ENCODE measurements around the gene SLF2.

The SLF2 gene

DNA sequence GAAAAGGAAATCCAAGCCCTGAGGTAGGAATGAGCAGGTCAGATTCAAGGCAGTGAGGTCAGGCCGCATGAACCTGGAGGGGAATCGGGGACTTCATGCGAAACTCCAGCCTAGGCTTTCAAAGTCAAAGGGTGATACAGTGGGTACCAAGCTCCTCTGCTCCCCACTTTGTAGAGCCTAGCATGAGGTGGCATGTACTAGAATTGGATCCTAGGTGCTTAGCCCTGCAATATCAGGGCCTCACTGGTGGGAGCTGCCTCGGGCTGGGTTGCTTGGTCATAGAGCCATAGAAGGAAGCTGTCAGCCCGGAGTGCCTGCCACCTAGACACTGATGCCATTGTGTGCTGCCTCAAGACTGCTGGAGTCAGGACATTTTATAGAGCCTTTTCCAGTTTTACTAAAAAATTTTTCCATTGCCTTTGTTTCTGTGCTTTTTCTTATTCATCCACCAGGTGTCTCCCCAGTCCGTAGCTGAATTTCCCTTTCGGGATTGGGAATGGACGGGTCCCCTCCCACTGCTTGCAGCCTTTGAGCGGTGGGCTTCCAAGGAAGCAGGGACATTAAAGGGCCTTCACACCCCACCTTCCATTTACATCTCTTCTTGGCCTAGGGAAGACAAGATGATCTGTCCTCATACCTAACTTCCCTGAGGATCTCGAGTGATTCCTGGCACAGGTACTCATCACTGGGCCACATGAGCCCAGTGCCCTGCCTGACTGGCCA lies 81.4 kb downstream of the SLF2 start:
- no peaks in the 10 kb centered on the region for H3K36me3 ChIP-seq
- H3K27ac ChIP-seq: no peak overlapping the region
- peaks cover 22 to 25% of the 10 kb centered on the region in 2 experiments for H3K4me1 ChIP-seq (ENCODE audit: control insufficient read depth in 1 of 2, insufficient read depth in 1 of 2, low read depth in 1 of 2, low read length in 1 of 2)
- TF ChIP-seq, protein P1, sequence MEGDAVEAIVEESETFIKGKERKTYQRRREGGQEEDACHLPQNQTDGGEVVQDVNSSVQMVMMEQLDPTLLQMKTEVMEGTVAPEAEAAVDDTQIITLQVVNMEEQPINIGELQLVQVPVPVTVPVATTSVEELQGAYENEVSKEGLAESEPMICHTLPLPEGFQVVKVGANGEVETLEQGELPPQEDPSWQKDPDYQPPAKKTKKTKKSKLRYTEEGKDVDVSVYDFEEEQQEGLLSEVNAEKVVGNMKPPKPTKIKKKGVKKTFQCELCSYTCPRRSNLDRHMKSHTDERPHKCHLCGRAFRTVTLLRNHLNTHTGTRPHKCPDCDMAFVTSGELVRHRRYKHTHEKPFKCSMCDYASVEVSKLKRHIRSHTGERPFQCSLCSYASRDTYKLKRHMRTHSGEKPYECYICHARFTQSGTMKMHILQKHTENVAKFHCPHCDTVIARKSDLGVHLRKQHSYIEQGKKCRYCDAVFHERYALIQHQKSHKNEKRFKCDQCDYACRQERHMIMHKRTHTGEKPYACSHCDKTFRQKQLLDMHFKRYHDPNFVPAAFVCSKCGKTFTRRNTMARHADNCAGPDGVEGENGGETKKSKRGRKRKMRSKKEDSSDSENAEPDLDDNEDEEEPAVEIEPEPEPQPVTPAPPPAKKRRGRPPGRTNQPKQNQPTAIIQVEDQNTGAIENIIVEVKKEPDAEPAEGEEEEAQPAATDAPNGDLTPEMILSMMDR (IDR thresholded peaks at IDR 0.05): no peak
- H3K9me3 ChIP-seq: no peaks in the 10 kb centered on the region
- no peak overlapping the region for H3K4me3 ChIP-seq (ENCODE audit: low read depth in 1 of 2, low read length in 1 of 2)
- H3K27me3 ChIP-seq: no peaks in the 10 kb centered on the region

DNA sequence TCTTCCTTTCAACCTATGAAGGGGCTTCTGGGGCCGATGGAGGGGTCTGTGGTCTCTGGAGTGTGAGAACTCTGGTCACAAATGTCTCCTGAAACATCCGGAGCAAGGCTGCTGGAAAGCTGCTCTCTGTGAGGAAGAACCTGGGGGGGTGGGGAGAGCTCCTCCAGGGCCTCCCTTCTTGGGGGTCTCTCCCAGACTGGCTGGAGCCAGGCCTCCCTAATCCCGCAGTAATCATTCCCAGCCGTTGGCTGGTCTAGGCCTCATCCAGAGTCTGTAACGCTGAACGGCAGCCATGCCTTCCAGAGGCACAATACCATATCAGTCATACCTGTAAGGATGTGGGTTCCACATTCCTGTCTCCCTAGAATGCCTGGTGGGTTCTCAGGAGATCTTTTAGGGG lies 82.4 kb downstream of the SLF2 start:
- Histone ChIP-seq H3K27ac (no peak overlapping the region), H3K4me1 (ENCODE audit: control insufficient read depth in 1 of 2, insufficient read depth in 1 of 2, low read depth in 1 of 2, low read length in 1 of 2) (peaks cover 27 to 32% of the 10 kb centered on the region in 2 experiments), H3K36me3 (no peaks in the 10 kb centered on the region), H3K27me3 (no peaks in the 10 kb centered on the region), H3K9me3 (no peaks in the 10 kb centered on the region), H3K4me3 (ENCODE audit: low read depth in 1 of 2, low read length in 1 of 2) (no peak overlapping the region)
- TF ChIP-seq, protein P1 (IDR thresholded peaks at IDR 0.05): no peak

DNA sequence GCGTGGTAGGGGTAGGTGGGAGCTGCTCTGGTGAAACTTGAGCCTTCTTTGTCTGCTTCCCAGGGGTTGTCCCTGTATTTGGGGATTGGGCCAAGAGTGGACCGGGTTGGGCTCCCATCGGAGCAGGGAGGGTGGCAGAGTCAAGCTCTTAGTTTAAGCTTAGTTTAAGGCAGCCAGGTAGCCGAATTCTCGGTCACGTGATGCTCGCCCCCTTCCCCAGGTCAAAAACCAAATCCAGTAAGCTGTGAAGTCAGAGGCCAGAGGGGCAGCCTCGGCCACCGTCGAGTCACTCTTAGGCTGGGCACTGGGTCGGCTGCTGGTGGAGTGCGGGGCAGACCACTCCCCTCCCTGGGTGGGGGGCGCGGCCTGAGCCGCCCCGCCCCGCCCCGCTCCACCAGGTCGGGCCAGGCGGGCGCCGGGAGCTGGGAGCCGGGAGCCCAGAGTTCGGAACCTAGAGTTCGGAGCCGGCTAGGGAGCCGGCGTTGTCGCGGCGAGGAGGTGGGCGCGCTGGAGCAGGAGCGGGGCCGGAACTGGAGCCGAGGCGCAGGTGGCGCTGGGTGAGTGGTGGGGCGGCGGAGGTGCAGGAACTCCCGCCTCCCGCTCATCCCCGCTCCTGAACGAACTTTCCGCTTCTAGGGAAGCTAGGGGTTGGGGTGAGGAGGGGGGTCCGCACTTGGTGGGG lies 84.1 kb downstream of the SLF2 start:
- Histone ChIP-seq H3K4me3 (ENCODE audit: low read depth in 1 of 2, low read length in 1 of 2) (peak overlapping the region; percentile 91 to 94), H3K9me3 (no peaks in the 10 kb centered on the region), H3K27ac (peak overlapping the region; percentile 46), H3K36me3 (no peaks in the 10 kb centered on the region), H3K4me1 (ENCODE audit: control insufficient read depth in 1 of 2, insufficient read depth in 1 of 2, low read depth in 1 of 2, low read length in 1 of 2) (peaks cover 28 to 38% of the 10 kb centered on the region in 2 experiments), H3K27me3 (no peaks in the 10 kb centered on the region)
- TF ChIP-seq, protein P1 (IDR thresholded peaks at IDR 0.05): no peak

DNA sequence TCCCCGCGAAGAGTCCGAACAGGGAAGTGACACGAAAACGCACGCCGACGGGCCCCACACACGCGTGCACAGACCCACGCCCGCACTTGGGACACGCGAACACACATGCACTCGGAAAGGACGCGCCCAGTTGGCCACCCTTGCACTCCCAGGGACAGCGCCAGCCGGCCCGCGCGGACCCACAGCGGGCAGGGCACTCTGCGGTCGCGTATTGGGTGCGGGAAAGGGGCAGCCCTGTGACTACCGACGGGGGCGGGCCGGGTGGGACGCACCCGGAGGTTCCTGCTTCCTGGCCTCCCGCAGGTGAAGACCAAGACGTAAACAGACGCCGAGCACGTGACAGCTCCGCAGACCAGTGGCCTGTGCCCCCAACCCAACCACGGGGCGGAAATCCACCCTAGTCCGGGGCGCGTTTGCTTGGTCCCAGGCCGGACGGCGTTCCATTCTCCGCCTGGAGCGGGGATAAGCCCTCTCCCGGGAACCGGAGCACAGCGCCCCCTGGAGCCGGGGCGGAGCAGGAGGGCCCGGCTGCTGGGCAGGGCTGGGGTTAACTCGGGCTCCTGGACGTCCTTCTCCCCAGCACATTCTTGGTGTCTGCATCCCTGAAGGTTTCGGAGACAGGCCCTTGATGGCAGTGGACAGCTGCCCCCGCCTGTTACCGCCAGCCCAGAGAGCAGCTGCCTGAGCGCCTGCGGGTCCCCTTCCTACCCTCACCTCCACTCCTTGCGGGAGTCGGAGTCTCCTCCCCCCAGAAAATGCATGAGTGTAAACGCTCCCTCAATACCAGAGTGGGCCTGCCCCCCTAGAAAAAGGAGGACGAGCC lies 84.8 kb downstream of the SLF2 start:
- peak overlapping the region; percentile 91 to 94 for H3K4me3 ChIP-seq (ENCODE audit: low read depth in 1 of 2, low read length in 1 of 2)
- H3K27ac ChIP-seq: peak overlapping the region; percentile 46
- TF ChIP-seq, protein P1 (IDR thresholded peaks at IDR 0.05): peak; percentile 78
- no peaks in the 10 kb centered on the region for H3K27me3 ChIP-seq
- H3K36me3 ChIP-seq: no peaks in the 10 kb centered on the region
- H3K9me3 ChIP-seq: no peaks in the 10 kb centered on the region
- H3K4me1 ChIP-seq (ENCODE audit: control insufficient read depth in 1 of 2, insufficient read depth in 1 of 2, low read depth in 1 of 2, low read length in 1 of 2): peaks cover 28 to 38% of the 10 kb centered on the region in 2 experiments

DNA sequence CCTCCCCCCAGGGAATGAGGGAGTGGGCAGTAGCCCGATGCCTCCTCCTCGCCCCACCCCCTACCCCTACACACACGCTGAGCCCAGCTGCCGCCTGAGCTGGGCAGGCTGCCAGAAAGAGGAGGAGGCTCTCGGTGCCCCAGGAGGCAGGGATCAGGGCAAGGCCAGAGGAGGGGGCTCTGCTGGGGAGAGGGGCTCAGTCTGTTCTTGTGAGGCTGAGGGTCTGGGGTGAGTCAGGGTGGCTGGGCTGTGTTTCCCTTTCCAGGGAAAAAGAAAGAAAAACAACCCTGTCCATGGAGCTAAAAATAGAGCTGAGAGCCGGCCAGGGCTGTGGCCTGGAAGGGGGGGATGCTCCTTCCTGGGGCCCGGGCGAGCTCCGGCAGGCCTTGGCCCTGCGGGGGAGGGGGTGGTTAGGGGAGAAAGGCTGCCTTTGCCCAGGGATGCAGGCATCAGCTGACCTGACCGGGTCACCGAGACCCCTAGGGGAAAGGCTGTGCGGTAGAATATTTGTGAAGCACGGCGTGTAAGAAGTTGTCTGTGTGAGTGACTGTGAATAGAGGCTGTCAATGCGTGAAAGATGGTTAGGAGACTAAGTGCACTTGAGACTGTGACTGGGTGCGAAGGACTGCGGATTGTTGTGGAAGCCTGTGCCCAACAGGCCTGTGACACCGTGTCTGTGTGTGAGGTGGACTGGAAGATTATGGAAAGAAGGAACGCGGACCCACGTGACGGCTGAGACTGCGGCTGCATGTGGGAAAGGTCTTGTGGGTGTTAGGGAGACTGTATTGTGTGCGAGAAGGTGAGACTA lies 85.6 kb downstream of the SLF2 start:
- Histone ChIP-seq H3K4me1 (ENCODE audit: control insufficient read depth in 1 of 2, insufficient read depth in 1 of 2, low read depth in 1 of 2, low read length in 1 of 2) (peaks cover 28 to 38% of the 10 kb centered on the region in 2 experiments), H3K27me3 (no peaks in the 10 kb centered on the region), H3K9me3 (no peaks in the 10 kb centered on the region), H3K4me3 (ENCODE audit: low read depth in 1 of 2, low read length in 1 of 2) (peak overlapping the region; percentile 91 to 94), H3K27ac (peak overlapping the region; percentile 58), H3K36me3 (no peaks in the 10 kb centered on the region)
- TF ChIP-seq, protein P1 (IDR thresholded peaks at IDR 0.05): no peak
